Kasumi-1 (cell line): ENCODE measurements around the gene GTPBP1.
A peak's percentile ranks its signal among the peaks of the same experiment; 100 is the strongest.

Experiments used
- DNase-seq, 2 experiments: peaks; one replicate each; lab custom pipeline; 2025; lab: John Stamatoyannopoulos, UW

Gene GTPBP1

DNA sequence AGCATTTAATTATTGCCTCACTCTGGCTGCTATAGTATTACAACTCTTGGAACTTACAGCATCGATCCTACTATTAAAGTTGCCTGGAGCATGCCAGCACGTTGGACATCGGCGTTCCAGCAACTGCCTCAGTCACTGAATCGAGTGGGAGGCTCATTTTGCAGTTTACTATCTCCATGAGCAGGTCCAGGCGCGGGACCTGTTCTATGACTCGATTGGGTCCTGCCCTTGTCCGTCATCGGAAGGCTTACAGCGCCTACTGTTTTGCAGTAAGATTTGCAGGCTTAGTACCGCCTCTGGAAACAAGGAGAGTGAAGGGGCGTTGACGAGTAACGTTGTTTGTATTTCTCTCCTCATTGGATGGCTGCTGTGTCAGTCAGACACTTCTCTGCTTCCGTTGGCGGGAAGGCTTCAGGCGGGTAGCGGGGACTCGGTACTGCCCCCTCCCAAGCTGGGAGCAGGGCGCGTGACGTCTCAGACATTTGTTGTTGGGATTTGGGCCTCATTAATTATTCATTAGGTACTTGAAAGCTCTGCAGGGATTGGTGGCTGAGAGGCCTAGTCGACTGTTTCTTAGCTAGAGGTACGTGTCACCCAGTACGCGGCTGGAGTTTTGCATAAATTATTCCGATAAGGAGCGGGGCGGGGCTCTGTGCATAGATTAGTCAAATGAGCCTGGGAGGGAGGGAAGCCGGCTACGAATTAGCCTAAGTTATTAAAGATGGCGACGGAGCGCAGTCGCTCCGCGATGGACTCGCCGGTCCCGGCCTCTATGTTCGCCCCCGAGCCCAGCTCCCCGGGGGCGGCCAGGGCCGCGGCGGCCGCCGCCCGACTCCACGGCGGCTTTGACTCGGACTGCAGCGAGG, at the start of gene GTPBP1:
TSS of gene GTPBP1 (plus strand) at position 710 of the 866 bp plus-strand sequence. CDS start at position 722, 12 bp downstream.
- peak; percentile 100 for DNase-seq

DNA sequence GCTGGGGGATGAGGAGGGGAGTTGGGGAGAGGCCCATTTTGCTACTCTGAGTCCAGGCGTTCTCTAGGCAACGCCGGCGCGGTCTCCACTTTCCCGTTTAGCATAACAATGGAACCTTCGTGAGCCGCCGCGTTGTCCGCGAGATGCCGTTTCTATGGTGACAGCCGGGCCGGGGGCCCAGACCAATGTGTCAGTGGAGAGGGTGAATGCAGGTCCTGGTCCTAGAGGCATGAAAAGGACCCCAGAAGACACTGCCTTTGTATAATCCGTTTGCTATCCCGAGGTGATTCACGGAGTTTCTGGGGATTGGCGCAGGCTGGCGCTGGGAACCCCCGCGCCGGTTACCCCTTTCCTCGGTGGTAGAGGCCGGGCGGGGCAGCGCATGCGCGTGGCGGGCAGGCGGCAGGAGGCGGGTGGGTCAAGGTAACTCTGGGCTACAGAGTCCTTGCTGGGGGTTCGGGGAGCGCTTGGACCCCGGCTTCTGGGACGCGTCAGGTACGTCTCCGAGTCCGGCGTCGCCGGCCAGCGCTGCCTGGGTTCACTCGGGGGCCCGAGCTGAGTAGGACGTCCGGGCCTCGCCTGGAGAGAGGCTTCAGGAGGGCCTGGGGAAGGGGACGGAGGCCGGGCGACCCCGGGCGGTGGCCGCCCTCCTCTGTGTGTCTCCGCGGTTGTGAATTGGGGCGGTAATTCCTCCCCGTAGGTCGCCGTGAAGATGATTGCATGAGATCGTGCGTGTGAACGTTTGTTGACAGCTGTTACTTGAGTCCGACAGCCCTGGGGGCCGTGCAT, 49.3 kb upstream of the GTPBP1 start, which contains the start of the genes CBY1 and FAM227A:
TSS of gene CBY1 (plus strand) at position 383 of the 789 bp plus-strand sequence. CDS start 11,417 bp downstream, outside the sequence.
TSS of gene FAM227A (minus strand) at position 137 of the 789 bp plus-strand sequence. CDS start 6,224 bp downstream, outside the sequence.
- DNase-seq = peak; percentile 87 to 91

DNA sequence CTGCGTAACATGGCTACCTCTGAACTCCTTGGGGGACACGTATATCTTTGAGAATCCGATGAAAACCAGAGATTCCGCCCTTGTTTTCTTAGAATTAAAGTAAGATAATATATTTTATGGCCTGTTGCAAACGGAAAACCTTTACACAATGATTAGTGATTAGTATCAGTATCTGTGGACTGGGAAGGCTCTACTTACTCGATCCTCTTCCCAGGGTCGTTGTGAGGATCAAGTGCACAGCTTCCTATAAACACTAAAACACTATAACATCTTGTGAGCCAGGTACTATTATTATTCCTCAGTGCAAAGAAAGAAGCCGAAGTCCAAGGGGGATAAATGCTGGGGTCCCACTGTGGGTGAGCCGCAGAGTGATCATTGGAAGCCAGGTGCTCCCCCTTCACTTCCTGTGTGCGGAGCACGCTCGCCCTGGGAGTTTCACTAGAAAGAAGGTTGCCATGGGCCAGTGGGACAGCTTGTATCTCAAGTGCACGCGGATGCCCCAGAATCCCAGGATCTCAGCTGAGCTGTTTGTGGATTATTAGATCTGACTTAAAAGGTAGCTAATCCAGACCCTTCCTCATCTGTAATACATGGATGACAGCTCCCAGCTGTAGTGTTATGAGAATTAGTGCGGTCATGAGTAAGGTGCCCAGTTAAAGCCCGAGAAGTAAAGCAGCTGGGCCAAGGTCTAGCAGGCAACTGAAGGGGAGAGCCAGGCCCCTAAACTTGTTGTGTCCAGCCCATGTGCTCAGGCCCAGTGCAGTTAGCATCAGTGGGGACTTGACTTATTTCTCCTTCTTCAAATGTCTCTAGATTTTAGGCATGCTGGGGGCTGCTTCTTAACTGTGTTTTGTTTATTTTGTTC, 48.5 kb upstream of the GTPBP1 start:
- peak; percentile 21 to 45 for DNase-seq

DNA sequence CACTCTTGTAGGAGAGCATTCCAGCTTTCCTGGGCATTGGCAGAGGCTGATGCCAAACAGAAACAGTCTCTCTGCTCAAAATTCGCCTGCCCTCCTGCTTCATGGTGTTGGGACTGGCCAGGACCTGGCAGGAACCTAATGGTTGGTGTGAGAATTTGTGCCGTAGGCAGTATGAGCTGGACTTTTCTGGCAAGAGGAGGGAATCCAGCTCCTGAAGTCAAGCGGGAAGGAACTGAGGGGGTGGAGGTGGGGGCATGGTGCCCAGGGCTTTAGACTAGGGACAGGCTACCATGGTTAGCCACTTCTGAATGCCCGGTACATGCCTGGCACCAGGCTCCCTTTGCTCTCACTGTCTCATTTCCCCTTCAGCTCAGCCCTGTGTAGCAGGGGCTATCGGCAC, 30.9 kb upstream of the GTPBP1 start:
- DNase-seq = no peak

DNA sequence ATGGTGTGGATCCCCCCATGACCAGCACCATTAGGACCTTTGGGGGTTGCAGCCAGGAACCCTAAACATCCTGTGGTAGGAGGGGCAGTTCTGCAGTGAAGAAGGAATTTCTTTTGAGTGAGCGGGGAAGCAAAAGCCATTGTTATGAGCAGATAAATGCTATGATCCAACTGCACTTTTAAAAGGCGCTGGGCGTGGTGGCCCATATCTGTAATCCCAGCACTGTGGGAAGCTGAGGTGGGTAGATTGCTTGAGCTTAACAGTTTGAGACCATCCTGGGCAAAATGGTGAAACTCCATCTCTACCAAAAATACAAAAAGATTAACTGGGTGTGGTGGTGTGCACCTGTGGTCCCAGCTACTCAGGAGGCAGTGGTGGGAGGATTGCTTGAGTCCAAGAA, 29.9 kb upstream of the GTPBP1 start:
- DNase-seq = no peak

DNA sequence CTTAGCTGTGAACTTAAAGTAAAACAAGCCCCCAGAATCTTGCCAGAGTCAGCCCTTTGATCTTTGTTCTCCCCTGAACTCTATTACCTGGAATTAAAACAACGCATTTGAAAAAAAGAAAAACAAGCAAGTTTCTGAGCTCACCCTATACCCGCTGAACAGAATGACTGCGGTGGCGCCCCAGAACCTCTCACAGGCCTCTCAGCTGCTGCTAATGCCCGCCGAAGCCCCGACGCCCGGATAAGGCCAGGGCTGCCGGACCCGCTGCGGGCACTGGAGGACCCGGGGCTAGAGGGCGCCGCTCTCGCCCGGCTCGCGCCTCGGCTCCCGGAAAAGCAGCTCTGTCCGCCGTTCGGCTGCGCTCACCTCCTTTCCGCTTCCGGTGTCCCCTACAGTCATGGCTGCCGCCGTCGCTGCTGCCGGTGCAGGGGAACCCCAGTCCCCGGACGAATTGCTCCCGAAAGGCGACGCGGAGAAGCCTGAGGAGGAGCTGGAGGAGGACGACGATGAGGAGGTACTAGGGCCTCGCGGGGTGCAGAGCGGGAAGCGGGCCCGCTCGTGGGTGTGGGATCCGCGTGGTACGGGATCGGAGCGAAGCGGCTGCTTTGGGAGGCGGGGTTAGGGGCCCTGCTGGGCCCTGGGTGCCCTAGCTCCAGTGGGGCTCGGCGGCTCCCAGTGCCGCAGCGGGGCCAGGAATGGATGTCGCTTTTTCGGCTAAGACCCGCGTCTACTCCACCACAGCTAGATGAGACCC, 24.0 kb upstream of the GTPBP1 start, which contains the start of gene TOMM22:
TSS of gene TOMM22 (plus strand) at position 376 of the 754 bp plus-strand sequence. CDS start at position 398, 22 bp downstream.
- peak; percentile 88 to 89 for DNase-seq

DNA sequence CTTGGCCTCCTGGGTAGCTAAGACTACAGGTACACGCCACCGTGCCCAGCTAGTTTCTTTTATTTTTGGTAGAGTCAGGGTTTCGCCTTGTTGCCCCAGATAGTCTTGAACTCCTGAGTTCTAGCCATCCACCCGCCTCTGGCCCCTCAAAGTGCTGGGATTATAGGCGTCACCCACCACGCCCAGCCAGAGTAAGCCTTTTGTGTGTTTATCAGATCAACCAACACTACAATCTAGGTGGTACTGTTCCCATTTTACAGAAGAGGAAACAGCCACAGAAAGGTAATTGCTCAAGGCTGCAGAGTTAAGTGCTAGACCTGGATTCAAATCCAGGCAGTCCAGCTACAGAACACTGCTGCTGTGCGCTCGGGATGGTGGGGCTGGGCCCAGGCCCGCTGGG, 20.8 kb upstream of the GTPBP1 start:
- DNase-seq = no peak

DNA sequence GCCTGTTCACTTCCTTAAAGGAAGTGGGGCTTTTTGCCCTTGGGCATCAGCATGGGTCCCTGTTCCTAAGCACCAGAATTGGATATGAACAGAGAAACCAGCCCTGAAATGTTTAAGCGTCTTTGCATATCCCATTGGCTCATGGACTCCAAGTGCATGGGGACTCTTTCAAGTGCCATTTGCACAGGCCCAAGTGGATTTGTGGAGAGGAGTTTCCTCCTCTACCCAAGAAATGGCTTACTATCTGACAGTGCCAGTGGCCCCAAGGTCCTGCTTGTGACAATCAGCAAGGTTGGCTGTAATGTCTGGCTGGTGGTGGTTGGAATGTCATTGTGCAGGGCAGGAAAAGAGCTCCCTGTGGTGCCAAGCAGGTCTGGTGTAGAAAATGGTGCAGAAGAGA, 20.0 kb upstream of the GTPBP1 start:
- no peak for DNase-seq

DNA sequence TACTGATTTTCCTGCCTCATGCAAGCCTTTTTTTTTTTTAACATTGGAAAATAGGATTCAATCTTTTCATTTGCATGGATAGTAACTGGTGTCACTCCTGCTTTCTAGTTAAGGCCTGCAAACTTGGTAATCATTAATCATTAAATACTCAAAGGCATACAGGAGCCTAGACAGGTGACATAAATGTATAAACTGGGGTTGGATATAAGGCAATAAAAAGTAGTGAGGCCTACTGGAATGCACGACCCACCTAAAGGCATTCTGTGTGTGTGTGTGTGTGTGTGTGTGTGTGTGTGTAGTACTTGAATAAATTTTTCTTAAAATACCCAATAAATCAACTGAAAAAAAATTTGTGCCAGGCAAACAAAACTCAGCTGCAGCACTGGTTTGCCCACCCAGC, 16.1 kb upstream of the GTPBP1 start:
- DNase-seq = no peak

DNA sequence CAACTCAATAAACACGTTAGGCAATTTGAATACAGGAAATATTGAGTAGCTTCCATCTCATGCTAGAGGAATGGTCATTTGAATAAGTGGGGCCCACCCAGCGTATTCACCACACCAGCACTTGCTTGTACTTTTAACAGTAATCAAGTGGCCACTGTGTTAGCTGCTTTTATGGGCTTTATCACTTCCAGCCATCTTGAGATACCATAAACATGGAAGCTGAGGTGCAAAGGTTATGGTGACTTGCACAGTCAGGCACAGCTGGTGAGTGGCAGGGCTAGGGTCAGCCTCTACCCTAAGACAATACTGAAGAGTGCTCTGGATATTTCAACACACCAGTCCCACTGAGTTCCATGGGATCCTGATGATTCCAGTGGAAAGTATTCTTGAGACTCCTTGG, 11.7 kb upstream of the GTPBP1 start:
- DNase-seq = no peak

DNA sequence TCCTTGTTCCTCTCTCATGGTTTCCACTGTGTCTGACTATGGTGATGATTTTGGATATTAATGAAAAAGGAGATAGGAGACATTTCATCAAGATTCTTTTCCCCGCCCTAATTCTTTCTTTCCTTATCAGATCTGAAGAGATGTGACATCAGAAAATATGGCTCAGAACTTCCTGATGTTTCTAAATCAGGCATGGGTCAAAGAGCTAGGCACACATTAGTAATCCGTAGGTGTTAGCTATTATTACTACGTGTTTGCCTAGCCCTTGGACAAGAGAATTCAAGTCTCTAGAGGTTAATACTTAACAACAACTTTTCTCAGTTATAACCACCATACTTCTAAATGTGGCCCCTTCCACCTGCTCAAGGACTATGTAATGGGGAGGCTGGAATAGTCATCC, 10.8 kb upstream of the GTPBP1 start:
- DNase-seq = no peak

DNA sequence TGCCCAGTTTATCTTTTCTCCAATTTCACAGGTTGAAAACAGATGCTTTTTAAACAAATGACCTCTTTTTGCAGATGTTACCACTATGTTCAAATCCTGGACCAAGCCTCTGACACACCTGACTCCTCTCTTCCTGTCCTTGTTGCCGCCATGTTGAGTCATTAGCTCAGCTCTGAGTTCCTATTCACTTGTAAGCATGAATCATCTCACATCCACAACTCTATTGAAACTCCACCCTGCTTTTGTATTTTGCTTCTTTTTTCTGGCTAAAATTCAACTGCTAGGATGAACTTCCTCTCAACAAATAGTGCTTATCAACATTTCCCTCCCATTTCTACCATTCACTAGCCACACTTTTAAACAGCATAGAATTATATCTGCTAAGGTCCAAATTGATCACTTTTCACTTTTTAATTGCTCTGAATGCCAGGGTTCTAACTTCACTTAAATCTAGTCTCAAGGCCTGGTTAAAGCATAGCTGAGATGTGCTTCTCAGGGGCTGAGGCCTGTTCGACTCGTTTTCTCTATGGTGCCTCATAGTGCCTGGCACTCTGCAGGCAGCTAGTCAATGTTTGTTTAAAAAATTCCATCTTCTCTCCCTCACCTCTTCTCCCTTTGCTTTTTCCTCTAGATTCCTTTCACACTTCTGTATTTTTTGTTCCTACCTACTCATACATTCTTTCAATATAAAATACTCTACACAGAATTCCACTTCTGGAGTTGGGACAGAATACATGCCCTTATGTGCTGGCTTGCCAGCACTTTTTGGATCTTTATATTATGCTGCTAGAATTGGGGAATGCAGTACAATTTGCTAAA, 8.9 kb upstream of the GTPBP1 start:
- DNase-seq = peak; percentile 29 to 41

DNA sequence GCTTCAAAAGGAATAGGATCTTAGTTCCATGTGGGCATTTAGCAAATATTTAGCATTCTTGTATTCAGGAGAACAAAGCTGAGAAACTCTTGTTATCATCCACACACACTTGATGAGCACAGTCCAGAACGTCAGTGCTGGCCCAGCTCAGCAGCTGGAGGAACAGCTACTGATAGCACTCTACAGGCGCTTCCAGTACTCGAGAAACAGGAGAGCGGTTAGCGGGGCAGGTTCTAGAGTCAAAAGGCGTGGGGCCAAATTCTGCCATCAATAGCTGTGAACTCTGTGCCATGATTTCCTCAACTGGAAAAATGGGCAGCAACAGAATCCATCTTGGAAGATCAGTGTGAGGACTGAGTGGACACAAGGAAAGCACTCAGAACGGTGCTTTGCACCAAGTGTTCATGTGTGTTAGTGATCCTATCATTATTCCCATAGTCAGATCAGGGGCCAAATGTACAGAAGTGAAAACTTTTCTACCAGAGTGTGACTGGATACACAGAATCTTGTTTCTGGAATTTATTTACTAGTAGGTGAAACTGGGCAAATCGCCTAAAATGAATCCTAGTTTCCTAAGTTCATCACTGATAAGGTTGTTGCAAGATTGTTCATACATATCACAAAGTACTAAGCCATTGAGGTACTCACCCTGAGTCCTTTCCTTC, 8.2 kb upstream of the GTPBP1 start:
- DNase-seq = no peak

DNA sequence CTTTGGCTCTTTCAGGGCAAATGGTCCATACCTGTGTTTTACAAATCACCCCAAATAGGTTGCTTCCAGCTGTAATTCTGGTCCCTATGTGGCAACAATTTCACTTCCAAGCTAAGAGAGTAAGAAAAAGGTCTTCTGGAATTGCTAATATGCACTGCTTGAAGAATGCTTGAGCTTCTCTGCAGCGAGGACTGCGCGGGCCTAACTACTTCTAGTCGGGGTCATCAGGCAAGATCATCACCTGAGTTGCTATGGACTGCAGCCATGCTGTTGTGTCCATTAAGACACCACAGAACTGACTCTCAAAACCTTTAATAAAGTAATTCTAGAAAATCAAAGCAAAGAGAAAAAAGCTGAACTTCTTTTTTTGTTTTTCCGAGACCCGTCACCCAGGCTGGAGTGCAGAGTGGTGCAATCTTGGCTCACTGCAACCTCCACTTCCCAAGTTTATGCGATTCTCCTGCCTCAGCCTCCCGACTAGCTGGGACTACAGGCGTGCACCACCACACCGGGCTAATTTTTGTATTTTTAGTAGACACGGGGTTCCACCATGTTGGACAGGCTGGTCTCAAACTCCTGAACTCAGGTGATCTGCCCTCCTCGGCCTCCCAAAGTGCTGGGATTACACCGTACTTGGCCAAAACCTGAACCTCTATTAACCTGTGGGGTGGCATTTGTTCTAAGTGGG, 7.2 kb upstream of the GTPBP1 start:
- no peak for DNase-seq

DNA sequence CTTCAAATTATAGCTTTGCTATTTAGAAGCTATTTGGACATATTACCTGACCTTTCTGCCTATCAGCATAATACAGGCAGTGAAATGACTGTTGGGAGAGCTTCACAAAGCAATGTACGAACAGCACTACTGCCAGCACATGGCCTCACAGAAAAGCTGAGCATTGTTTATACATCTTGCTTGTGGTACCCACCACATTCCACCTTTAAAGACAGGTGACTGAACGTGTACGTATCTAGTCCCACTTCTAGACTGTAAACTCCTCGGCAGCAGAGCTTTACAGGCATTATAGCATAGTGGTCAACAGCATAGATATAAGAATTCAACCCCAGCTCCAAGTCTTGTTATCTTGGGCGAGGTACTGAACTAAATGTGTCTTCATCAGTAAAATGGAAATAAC, 6.6 kb upstream of the GTPBP1 start:
- no peak for DNase-seq

DNA sequence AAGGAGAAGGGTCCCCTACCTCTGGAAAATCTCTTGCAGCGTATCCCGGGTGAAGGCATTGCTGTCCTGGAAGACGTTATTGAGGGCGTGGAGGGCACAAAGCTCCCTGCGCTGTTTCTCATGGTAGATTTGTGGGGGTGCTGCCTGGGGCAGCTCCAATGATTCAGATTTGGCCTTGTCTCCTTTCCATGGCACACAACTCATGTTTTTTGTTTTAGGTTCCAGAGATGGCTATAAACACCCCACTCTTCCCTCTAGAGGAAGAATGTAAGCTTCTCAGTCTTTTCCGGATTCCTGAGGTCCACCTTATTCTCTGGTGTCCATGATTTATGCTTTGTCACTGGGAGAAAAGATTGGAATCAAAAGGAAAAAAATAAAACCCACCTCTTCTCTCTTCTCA, 6.0 kb upstream of the GTPBP1 start:
- DNase-seq = no peak

DNA sequence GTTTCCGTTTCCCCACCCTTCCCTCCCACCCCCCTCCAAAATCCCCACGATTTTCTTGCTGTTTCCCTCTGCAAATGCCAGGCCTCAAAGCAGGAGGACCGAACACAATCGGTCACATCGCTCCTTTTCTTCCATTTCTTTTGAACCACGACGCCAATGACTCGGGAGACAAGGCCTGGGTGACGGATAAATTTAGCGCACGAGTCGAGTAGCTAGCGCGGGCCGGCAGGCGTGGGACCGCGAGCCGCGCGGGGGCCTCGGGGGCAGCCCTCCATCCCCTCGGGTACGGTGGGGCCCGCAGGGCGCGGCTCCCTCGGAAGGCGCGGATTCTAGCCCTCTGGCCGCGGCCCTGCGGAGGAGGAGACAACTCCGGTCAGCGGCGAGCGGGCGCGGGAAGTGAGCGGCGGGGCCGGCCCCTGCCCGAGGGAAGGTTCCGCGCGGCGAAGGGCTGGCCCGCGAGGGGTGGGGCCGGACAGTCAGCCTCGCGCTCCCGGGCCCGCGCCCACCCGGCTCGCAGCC, 5.4 kb upstream of the GTPBP1 start:
- peak; percentile 34 to 52 for DNase-seq

DNA sequence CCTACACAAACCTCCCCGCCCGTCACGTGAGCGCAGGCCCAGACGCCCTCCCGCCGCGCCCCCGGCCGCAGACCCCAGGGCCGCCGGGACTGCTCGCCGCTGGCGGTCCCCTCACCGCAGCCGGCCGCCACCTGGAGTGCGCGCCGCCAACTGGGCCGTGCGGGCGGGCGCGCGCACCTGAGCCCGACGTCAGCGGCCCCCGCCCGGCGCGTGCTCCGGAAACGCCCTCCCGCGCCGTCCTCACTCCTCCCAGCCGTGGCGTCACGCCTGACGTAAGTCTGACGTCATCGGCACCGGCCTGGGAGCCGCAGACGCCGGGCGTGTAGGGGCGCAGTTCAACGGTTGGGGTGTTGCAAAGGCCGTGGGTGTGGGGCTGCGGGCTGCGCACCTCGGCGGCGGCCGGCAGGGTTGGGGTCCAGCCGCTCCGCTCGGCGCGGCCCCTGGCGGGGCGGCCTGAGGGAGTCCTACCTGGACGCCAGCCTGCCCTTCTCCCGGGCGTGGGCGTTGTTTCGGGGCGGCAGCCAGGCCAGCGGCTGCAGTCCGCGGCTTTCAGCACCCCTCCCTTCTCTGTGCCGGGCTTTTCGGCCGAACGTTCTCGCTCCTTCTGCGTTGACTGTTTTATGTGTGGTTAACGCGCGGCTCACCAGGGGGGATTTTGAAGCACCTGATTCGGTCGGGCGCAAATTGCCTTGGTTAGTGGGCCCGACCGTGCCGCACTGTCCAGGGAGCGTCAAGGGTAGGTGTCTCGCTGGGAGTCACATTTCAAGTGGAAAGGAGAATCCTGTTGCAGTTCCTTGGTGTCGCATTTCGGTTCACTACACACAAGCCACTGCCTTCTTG, 4.7 kb upstream of the GTPBP1 start, which contains the start of gene JOSD1:
TSS of gene JOSD1 (minus strand) at position 155 of the 840 bp plus-strand sequence. CDS start 956 bp downstream, outside the sequence.
- peak; percentile 72 to 85 for DNase-seq
